Dedifferentiated amniotic fluid mesenchymal stem cell (primary cell): ENCODE measurements around the gene GNG12.
A peak's percentile ranks its signal among the peaks of the same experiment; 100 is the strongest.
"Not testable (repeated sequence)": the region's sequence is repeated elsewhere in the genome, so short reads cannot be mapped to it uniquely, and the experiment has no call there.

Experiments
- DNase-seq: peaks from one replicate; pipeline ENCODE4 v3.0.0-alpha.2; 2016; ENCODE audit errors: extremely low spot score

Gene GNG12

DNA sequence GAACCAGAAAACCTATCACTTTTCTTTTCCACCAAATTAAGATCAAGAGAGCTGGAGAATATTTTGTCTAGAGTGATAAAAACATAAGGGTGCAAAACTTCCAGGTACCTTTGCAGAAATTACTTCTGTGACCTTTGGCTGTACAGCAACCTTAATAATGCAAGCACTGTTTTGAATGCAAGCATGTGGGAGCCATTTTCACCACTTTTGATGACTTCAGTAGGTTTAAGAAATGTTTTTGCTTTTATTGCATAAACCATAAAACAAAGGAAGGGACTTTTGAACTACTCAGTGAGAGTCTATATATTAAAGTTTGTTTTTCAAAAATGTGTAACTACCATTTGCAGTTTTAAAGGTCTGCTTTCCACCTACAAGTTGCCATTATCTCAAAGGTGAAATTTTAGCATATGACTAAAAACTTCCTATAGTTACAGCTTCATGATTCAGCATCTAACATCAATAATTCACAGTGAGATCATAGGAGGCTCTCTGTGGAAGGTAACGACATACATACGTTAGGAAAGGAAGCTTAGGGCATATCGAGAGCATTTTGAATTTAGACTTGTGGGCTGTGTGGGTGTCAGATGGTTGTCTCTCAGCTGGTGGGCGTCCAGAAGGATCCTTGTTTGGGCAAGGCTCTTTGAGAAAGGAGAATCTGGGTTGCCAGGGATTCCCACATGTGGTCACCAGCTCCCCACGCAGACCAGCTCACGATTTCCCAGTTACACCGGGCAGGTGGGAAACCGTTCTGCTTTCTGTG lies 149.3 kb downstream of the GNG12 start:
- DNase-seq = peak; percentile 37

DNA sequence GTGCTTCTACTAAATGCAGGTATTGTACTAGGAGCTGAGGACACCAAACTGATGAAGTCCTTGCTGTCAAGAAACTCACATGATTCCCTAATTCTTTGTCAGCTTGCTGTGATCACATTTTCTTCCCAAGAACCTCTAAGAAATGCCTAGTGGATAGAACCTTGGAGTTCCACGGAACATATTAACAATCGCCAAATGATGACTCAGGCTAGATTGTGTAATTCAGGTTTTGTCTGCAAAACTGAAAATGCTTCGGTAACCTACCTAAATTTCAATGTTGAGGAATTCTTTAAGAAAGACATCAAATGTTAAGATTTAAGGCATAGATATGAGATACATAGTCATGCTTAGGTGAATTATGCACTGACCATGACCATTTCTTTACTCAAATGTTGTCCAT lies 150.0 kb downstream of the GNG12 start:
- peak; percentile 63 for DNase-seq

DNA sequence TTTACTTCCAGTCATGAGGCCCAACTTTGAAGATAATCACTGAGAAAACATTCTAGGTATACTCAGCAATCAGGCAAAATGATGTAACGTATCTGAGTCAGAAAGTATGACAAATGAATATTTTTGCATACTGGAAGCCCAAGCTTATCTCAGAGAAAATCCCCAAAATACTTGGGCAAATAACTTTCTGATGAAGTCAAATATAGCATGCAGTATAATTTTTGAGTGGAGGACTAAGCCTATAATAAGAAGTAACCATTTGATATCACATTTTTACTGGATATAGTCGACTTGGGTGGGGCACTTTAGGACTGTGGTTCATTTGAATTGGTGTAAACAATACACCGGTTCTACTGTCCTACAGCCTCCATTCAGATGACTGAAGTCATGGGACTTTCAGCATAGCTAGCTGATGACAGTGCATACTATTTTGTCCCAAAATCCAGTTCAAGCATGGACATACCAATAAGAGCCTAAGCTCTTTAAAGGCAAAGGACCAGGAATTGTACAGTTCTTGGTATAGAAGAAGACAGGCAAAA lies 150.5 kb downstream of the GNG12 start:
- peak; percentile 93 for DNase-seq

DNA sequence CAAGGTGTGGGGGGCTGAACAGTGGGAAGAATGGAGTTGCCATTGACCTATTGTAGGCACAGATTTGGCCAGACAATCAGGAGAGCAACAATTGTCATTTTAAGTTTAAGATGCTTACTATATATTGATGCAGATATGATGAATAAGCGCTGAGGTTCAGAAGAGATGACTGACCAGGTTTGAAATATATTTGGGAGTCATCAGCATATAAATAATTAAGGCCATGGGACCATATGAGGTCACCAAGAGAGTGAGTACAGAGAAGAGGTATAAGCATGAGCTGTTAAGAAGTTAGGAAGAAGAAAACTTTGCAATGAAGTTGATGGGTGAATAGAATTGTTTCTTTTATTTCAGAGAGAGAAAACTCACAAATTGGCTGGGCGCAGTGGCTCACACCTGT lies 152.8 kb downstream of the GNG12 start:
- DNase-seq = no peak

DNA sequence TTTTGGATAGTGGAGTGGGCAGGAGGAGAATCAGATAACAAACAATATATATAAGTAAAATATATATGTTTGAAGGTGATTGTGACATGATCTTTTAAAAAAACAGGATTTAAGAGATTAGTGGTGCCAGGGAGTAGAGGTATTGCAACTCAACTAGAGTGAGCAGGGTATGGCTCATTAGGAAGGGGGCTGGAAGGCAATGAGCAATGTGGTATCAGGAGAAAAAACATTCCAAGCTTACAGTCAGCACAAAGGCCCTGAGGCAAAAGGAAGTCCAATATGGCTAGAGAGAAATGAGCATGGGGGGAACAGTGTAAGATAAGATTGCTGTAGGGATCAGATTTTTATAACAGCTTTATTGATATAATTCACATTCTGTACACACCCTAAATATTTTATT lies 153.6 kb downstream of the GNG12 start:
- DNase-seq = no peak

DNA sequence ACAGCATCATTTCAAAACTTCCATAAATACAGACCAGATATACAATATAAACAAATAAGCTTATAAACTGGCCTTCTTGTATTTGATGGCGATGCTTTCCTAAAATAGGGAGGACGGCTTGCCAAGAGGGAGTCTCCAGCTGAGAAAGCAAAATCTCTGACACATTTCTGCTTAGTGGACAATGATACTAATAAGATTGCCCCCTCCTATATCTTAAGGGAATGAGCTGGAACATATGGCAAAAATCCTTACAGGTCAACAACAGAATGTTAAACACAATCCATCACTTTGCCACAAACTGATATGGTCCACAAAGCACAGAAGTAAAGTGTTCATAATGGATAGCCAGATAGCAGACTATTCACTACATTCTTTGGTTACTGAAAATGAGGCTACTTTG lies 155.3 kb downstream of the GNG12 start:
- DNase-seq = no peak

DNA sequence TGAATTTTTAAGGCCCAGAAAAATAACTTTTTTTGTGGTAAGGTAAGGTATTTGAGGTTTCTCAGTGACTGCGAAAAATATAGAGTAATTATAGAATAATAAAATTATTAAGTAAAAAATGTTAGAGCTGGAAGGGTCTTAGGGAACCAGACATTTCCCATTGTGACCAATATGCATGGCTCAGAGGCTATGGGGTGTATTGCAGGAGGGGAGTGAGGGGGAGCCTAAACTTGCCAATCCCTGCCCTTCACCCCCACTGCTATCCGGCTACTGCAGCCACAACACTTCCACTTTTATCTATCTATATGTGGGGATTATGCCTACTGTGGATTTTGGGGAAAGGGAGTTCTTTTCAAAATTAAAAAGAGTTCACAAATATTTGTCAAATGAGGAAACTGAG lies 155.9 kb downstream of the GNG12 start:
- no peak for DNase-seq

DNA sequence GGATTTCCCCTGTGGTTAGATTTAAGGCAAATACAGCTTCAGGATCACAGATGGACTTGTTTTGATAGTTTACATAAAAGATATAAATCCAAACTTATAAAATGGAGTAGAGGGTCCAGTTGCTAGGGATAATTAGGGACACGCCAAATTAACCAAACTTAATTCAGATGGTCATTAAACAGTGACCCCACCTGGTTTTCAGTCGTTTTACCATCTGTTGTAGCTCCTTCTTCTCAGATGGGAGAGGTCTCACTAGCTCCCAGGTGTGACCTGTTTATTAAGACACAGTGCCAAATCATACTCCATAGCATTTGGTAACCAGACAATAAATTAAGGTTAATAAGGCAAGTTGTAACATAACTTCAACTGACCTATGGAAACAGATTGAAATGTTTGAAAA lies 156.3 kb downstream of the GNG12 start:
- no peak for DNase-seq

DNA sequence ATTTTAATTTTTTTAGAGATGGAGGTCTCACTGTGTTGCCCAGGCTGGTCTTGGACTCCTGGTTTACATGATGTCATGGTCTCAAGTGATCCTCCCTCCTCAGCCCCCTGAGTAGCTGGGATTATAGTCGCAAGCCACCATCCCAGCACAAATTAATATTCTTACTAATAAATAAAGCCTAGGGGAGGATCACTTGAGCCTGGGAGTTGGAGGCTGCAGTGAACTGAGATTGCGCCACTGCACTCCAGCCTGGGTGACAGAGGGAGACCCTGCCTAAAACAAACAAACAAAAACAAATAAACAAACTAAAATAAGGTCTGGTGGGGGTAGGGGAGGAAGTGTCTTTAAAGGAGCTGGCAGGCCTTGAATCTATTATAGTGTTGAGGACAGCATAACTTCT lies 157.0 kb downstream of the GNG12 start:
- DNase-seq = no peak

DNA sequence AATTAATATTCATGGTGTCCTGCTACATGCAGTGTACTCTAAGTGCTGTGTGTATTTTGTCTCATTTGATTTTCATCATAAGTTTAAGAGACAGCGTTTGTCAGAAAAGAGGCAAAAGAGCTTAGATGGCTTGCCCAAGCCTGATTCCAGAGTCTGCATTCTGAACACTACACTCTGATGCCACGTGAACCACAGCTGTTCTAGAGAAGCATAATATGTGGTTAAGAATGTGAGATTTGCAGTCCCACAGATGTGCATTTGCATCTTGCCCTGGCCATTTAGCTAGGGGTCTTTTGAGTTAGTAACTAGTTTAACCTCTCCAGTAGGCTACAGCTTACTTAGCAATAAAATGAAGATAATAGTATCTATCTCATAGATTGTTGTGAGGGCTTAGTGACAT lies 157.5 kb downstream of the GNG12 start:
- DNase-seq = no peak

DNA sequence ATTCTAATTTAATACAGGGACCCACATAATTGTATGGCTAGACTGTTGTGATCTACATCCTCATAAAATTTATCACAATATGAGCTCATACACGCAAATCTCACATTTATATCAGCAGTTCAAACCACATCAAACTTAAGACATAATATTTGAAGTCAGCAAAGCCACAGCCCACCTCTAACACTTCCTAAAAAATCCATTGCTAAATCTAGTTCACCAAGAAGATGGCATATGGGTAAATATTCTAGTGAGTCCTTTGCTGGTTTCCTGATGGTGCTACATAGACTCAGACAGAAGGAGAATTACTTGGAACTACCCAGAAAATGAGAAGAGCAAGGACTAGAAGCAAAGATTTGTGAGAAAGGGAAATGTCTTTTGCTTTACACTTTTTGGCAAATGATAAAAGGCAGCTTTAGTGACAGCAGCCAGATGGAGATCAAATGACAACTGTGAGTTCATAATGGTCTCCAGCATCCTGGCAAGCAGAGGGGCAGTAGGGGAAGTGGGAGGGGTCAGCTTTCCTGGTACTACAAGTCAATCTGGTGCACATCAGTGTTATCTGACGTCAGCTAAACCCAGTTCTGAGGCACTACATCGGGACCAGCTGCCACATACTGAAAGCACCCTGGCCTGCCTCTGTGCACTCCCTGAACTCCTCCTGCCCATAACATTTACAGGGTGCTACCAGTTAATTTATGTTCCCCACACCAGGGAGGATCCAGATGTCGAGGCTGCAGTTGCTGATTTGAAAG lies 158.8 kb downstream of the GNG12 start:
- peak; percentile 22 for DNase-seq

DNA sequence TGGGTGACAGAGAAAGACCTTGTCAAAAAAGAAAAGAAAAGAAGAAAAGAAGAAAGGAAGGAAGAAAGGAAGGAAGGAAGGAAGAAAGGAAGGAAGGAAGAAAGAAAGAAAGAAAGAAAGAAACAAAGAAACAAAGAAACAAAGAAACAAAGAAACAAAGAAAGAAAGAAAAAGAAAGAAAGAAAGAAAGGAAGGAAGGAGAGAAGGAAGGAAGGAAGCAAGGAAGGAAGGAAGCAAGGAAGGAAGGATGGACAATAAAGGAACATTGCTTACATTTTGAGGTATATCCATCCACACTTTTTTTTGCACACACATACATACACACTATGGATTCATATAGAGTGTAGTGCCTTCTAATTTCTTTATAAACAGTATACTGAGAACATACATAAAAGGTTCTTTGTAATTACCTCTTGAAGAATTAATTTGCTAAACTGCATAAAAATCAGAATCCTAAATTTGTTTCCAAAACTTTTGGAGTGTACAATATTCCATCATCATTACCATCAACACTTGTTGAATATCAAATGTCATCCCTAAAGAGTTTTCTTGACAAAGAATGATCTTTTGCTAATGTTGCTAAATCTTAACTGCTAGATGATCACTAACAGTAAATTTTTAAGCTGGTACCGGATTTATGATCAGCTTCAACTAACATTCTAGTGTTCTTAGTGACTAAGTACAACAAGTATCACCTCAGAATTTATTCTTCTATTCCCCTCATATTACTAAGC lies 159.6 kb downstream of the GNG12 start:
- no peak for DNase-seq

DNA sequence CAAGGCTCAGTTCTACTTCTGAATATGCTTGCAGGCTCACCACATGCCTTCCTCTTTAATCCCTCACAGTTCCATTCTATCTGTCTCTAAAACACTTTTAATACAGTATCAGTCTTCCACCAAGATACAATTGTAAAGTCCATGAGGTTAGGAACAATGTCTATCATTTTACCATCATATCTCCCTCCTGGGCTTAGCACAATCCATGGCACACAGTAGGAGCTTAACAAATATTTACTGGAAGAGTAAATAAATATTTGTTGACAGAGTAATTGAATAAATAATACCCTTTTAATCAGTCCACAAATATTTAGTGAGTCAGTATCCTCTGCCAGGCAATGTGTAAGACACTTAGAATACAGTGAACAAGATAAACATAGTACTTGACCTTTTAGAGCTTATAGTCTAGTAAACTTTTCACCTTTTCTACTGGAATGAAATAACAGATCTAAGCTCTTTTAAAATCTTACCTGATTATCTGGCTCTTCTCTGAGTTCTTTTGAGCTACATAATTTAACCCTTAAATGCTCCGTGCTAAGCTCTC lies 160.9 kb downstream of the GNG12 start:
- DNase-seq = no peak

DNA sequence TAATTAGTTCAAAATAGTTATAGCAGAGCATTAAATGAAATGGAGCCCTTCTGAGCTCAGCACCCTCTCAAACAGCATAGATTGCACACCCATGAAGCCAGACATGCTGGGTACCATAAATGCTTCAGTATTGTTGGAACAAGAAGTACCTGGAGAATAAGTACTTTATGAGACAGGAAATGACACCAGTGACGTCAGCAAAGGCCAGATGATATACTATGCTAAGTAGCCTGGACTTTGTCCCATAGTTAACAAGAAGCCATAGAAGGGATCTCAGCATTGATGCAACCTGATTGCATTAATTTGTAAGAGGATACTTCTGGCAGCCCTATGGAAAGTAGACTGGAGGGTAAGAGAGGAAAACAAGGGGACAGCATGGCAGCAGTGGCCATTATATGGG lies 164.6 kb downstream of the GNG12 start:
- no peak for DNase-seq

DNA sequence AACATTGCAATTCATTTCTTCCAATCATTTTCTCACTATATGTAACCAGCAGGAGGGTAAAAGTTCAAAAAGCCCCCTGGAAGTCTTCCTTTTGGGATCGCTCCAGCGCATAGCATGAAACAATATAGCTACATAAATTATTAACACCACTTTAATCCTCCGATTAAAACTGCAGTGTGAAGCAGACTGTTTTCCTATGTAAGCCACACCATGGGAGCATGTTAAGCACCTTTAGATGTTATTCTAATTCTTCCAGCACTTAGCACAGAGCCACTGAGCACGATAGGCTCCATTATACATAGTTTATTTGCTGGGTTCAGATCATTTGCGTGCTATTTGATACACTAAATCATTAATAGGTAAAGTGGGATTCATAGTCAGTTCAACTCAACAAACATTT lies 166.6 kb downstream of the GNG12 start:
- DNase-seq = no peak

DNA sequence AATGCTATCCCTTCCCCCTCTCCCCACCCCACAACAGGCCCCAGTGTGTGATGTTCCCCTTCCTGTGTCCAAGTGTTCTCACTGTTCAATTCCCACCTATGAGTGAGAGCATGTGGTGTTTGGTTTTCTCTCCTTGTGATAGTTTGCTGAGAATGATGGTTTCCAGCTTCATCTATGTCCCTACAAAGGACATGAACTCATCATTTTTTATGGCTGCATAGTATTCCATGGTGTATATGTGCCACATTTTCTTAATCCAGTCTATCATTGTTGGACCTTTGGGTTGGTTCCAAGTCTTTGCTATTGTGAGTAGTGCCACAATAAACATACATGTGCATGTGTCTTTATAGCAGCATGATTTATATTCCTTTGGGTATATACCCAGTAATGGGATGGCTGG lies 168.0 kb downstream of the GNG12 start:
- not testable (repeated sequence) for DNase-seq

DNA sequence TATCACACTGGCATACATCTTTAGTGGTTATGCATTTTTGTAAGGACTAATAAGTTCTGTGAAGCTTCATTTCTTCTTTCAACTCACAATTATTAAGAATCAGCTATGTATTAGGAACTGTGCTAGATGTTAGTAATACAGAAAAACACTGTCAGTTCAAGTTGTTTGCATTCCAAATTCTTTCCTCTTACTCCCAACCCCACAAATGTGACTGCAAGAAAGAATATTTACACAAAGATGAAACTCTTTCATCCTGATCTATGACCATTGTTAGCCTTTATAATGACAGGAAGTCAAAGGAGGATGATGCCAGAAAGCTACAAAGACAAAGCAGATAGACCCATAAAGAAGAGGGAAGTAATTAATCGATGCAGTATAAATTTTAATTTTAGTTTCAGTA lies 169.2 kb downstream of the GNG12 start:
- no peak for DNase-seq

DNA sequence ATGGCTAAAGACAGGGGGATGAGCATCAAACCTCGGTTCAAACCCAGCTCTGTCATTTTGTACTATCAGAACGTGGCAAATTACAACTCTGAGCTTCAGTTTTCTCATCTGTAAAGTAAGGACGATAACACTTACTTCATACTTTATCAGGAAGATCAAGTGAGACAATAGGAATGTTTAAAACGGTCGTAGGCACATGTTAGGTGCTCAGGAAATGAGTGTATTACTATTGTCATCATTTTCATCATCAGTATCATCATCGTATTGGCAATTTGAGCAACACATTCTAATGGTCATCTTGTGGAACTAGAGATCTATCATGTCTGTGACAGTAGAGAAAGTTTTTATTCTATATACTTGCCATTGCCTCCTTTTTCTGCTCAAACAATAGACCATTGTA lies 170.4 kb downstream of the GNG12 start:
- no peak for DNase-seq

DNA sequence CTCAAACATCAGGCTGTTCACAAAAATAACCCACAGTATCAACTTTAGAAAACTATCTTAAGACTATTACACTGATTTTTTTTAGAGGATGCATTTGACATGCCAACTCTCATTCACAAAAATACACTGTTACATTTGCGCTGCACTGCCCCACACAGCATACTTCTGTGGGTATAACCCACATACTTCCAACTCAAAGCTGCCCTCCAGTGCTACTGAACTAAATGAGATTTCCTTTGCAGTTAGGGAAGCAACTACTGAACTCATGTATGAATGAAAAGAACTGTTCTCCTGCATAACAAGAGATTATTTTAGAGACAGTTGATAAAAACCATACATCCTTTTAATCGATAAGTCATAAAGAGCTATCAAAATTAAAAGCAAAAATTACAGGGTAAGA lies 174.0 kb downstream of the GNG12 start:
- DNase-seq = no peak

DNA sequence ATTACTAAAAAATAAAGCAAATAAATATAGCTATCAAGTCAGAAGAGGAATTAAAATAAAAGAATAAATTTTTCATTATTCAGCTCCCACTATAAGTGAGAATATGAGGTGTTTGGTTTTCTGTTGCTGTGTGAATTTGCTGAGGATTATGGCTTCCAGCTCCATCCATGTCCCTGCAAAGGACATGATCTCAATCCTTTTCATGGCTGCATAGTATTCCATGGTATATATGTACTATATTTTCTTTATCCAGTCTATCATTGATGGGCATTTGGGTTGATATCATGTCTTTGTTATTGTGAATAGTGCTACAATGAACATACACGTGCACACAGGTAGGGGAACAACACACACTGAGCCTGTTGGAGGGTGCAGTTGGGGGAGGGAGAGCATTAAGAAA lies 176.1 kb downstream of the GNG12 start:
- DNase-seq = not testable (repeated sequence)

DNA sequence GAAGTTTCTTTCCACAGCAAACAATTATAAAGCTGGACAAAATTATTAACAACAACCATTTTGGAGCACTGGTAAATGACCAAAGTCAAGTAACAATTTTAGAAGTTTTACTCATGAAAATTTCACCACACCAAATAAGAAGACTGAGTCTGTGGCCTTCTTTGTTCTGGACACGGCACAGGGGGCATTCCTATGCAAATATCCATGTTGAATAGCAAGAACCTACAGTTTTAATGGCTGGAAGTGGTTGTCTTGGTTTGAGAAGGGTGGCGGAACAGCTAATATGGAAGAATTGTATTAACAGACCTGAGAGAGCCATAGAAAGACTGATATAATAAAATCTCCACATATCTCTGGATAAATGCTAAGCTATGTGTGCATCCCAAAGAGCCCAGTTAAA lies 177.7 kb downstream of the GNG12 start:
- DNase-seq = no peak

DNA sequence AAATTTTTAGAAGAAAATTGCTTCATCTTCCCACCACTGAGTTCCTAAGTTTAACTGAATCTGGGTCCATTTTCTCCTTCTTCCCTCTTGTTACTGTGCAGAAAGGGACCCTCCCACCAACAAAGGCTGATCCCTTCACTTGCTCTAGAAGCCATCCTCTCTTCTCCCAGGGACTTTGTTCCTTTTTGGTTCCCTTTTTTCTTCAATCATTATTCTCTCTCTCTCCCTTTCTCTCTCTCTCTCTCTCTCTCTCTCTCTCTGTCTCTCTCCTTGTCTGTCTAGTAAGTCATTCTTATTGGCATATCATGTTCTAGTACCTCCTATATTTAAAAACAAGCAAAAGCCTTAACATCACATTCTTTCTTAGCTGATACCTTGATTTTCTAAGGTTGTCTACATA lies 180.0 kb downstream of the GNG12 start:
- no peak for DNase-seq
